Lower leg skin (tissue), 3 donors: ENCODE measurements around the gene CRK.

Source experiments
- POLR2A ChIP-seq, 2 donors: fragments of 450-650 bp; IDR thresholded peaks; one replicate each; pipeline ENCODE4 v1.6.1; 2016 to 2017; ENCODE audit warnings: antibody characterized with exemption in 2 of 2, mild to moderate bottlenecking in 1 of 2, moderate library complexity in 1 of 2
- TF ChIP-seq, protein P1 (sequence below), 3 donors: fragments of 450-650 bp; IDR thresholded peaks; one replicate each; pipeline ENCODE4 v1.5.1; 2016; ENCODE audit warnings: antibody characterized with exemption in 3 of 3, mild to moderate bottlenecking in 3 of 3, moderate library complexity in 2 of 3

DNA sequence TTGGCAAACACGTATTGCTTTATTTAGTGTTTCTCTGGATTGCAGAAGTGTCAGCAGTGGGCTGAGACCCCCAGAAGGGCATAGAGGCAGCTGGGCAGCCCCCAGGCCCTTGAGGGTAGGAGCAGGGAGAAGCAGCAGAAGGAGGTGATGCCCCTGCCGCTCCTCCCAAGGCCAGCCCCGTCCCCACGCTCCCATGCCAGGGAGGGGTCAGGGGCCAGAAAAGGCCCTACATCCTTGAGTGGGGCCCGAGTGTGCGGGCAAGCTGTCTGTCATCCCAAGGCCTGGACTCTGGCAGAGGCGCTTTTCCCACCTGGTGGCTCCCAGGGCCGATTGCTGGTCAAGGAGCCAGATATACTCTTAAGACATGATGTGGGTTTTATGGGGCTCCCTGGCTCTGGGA lies 8.2 kb upstream of the CRK start:
- TF ChIP-seq, protein P1, sequence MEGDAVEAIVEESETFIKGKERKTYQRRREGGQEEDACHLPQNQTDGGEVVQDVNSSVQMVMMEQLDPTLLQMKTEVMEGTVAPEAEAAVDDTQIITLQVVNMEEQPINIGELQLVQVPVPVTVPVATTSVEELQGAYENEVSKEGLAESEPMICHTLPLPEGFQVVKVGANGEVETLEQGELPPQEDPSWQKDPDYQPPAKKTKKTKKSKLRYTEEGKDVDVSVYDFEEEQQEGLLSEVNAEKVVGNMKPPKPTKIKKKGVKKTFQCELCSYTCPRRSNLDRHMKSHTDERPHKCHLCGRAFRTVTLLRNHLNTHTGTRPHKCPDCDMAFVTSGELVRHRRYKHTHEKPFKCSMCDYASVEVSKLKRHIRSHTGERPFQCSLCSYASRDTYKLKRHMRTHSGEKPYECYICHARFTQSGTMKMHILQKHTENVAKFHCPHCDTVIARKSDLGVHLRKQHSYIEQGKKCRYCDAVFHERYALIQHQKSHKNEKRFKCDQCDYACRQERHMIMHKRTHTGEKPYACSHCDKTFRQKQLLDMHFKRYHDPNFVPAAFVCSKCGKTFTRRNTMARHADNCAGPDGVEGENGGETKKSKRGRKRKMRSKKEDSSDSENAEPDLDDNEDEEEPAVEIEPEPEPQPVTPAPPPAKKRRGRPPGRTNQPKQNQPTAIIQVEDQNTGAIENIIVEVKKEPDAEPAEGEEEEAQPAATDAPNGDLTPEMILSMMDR (IDR thresholded peaks at IDR 0.05) = no peak
- TF ChIP-seq POLR2A (IDR thresholded peaks at IDR 0.05) = no peak
